ENCODE results near the gene ZNF644. TPM values are rescaled to one million over a fixed set of nuclear protein-coding genes. Genes with fewer than 3 reads are reported as not detected.

ZNF644 gene
- total RNA-seq, 1 donor from 2014 or later, result 177 TPM

DNA sequence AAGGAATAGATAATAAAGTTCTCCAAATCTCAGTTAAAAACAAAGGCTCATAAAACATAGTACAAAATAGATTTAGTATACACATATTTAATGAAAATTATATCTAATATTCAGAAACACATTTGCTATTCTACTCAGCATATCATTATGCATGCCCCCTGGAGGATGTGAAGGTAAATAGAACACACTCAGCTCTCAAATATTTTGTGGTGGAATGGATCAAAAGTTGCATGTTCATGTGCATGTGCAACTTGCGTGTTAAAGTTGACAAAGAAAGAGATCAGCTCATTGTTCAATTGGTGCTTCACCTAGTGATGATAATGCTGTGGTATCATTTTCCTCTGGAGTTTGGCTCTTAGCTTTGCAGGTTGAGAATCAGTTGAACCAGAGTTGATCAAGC, 4.9 kb upstream of the ZNF644 start:
- H3K27ac ChIP-seq, result no peak overlapping the region
- H3F3A ChIP-seq (ENCODE audit: low read depth), result peaks cover 14% of the 10 kb centered on the region
- H3K4me3 ChIP-seq, result no peak overlapping the region
- DNase-seq (ENCODE audit: low spot score), result no peak
- H3K79me2 ChIP-seq (ENCODE audit: low read depth), result no peaks in the 10 kb centered on the region
- no peaks in the 10 kb centered on the region for H3K36me3 ChIP-seq
- TF ChIP-seq EZH2phosphoT487 (IDR thresholded peaks at IDR 0.05) (no peak), EZH2 (IDR thresholded peaks at IDR 0.05) (no peak)
- TF ChIP-seq, protein P1, sequence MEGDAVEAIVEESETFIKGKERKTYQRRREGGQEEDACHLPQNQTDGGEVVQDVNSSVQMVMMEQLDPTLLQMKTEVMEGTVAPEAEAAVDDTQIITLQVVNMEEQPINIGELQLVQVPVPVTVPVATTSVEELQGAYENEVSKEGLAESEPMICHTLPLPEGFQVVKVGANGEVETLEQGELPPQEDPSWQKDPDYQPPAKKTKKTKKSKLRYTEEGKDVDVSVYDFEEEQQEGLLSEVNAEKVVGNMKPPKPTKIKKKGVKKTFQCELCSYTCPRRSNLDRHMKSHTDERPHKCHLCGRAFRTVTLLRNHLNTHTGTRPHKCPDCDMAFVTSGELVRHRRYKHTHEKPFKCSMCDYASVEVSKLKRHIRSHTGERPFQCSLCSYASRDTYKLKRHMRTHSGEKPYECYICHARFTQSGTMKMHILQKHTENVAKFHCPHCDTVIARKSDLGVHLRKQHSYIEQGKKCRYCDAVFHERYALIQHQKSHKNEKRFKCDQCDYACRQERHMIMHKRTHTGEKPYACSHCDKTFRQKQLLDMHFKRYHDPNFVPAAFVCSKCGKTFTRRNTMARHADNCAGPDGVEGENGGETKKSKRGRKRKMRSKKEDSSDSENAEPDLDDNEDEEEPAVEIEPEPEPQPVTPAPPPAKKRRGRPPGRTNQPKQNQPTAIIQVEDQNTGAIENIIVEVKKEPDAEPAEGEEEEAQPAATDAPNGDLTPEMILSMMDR (IDR thresholded peaks at IDR 0.05), result no peak
- no peaks in the 10 kb centered on the region for H3K9me3 ChIP-seq (ENCODE audit: low read depth)
- no peak overlapping the region for H3K4me2 ChIP-seq
- no peaks in the 10 kb centered on the region for H3K27me3 ChIP-seq
- no peaks in the 10 kb centered on the region for H4K20me1 ChIP-seq (ENCODE audit: low read depth)
- Mint-ChIP-seq H3K4me3 (no peak overlapping the region), H3K27ac (no peak overlapping the region), H3K4me1 (peaks cover 6% of the 10 kb centered on the region), H3K27me3 (ENCODE audit: insufficient read depth, low read depth) (peaks cover 6% of the 10 kb centered on the region), H3K36me3 (peaks cover 2% of the 10 kb centered on the region), H3K9me3 (peaks cover 2% of the 10 kb centered on the region)
- no peak overlapping the region for H2AFZ ChIP-seq (replicated peaks)
- H3K4me1 ChIP-seq, result no peaks in the 10 kb centered on the region
- no peak overlapping the region for H3K9ac ChIP-seq

DNA sequence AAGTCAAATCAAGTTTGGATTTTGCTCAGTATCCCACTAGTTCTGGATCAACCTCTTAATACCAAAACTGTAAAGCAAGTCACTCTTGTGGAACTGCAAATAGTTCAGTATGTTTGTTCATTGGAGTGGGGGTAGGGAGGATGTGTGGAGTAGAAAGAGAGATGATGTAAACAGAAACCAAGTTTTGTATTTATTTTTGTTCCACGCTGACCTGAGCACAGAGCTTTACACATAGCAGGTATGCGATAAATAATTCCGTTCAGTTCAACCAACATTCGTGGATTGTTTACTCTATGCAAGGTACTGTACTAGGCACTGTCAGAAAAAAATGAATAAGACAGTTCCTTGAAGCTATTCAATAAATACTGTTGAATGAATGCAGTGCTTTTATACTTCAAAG, 4.5 kb upstream of the ZNF644 start:
- Mint-ChIP-seq H3K27me3 (ENCODE audit: insufficient read depth, low read depth) (peaks cover 7% of the 10 kb centered on the region), H3K9me3 (peaks cover 2% of the 10 kb centered on the region), H3K27ac (no peak overlapping the region), H3K4me1 (peaks cover 6% of the 10 kb centered on the region), H3K4me3 (no peak overlapping the region), H3K36me3 (peaks cover 2% of the 10 kb centered on the region)
- H3K79me2 ChIP-seq (ENCODE audit: low read depth), result no peaks in the 10 kb centered on the region
- TF ChIP-seq, protein P1 (IDR thresholded peaks at IDR 0.05), result no peak
- TF ChIP-seq EZH2phosphoT487 (IDR thresholded peaks at IDR 0.05), result no peak
- TF ChIP-seq EZH2 (IDR thresholded peaks at IDR 0.05), result no peak
- no peaks in the 10 kb centered on the region for H3K36me3 ChIP-seq
- H3F3A ChIP-seq (ENCODE audit: low read depth), result peaks cover 19% of the 10 kb centered on the region
- H3K27me3 ChIP-seq, result no peaks in the 10 kb centered on the region
- no peak overlapping the region for H2AFZ ChIP-seq (replicated peaks)
- no peak overlapping the region for H3K4me2 ChIP-seq
- DNase-seq (ENCODE audit: low spot score), result no peak
- no peak overlapping the region for H3K9ac ChIP-seq
- H3K27ac ChIP-seq, result no peak overlapping the region
- no peaks in the 10 kb centered on the region for H3K9me3 ChIP-seq (ENCODE audit: low read depth)
- H3K4me1 ChIP-seq, result no peaks in the 10 kb centered on the region
- H3K4me3 ChIP-seq, result no peak overlapping the region
- no peaks in the 10 kb centered on the region for H4K20me1 ChIP-seq (ENCODE audit: low read depth)

DNA sequence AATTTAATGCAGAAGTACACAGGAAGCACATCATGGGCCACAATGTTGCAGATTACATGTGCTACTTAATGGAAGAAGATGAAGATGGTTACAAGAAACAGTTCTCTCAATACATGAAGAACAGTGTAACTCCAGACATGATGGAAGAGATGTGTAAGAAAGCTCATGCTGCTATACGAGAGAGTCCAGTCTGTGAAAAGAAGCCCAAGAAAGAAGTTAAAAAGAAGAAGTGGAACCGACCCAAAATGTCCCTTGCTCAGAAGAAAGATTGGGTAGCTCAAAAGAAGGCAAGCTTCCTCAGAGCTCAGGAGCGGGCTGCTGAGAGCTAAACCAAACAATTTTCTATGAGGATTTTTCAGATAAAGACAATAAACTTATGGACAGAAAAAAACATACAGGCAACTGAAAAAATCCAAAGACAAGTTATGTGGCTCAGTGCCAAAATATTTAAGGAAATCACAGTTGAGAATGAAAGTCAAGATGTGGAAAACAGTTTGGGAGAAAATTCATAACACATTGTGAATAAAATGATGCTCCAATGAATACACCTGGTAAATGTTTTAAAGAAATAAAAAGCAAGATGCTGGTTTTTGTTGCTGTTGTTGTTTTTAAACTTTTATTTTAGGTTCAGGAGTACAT, 2.8 kb upstream of the ZNF644 start:
- Histone ChIP-seq H4K20me1 (ENCODE audit: low read depth) (no peaks in the 10 kb centered on the region), H3K9ac (no peak overlapping the region), H3K79me2 (ENCODE audit: low read depth) (peaks cover 16% of the 10 kb centered on the region), H3K9me3 (ENCODE audit: low read depth) (no peaks in the 10 kb centered on the region), H2AFZ (replicated peaks) (no peak overlapping the region), H3K4me1 (peaks cover 9% of the 10 kb centered on the region), H3K4me2 (no peak overlapping the region), H3F3A (ENCODE audit: low read depth) (peaks cover 33% of the 10 kb centered on the region), H3K4me3 (no peak overlapping the region), H3K27me3 (no peaks in the 10 kb centered on the region), H3K27ac (no peak overlapping the region), H3K36me3 (no peaks in the 10 kb centered on the region)
- Mint-ChIP-seq H3K4me3 (no peak overlapping the region), H3K9me3 (peaks cover 2% of the 10 kb centered on the region), H3K36me3 (peaks cover 7% of the 10 kb centered on the region), H3K27me3 (ENCODE audit: insufficient read depth, low read depth) (peaks cover 2% of the 10 kb centered on the region), H3K27ac (no peak overlapping the region), H3K4me1 (peaks cover 19% of the 10 kb centered on the region)
- TF ChIP-seq EZH2phosphoT487 (IDR thresholded peaks at IDR 0.05) (no peak), EZH2 (IDR thresholded peaks at IDR 0.05) (no peak)
- TF ChIP-seq, protein P1 (IDR thresholded peaks at IDR 0.05), result no peak
- DNase-seq (ENCODE audit: low spot score), result no peak

Data from neural progenitor cell (in vitro differentiated cells).